SK-N-SH (cell line): ENCODE measurements around the gene CBFA2T3. TPM values are rescaled to one million over a fixed set of nuclear protein-coding genes. Genes with fewer than 3 reads are reported as not detected.

Experiments used
- CTCF ChIA-PET: fragments of 300-600, 350-600 bp; formaldehyde crosslinking; extraction: SDS; loops from one replicate; lab custom pipeline; 2021; lab: Yijun Ruan, JAX
- POLR2A ChIA-PET: fragments of 350-600 bp; sonication (Branson Sonifier 250); formaldehyde crosslinking; extraction: SDS; loops from one replicate; lab custom pipeline; 2020; ENCODE audit warnings: antibody characterized with exemption, inconsistent platforms; lab: Yijun Ruan, JAX
- DNase-seq: peaks from one replicate; pipeline ENCODE4 v3.0.0; 2012
- H2AFZ ChIP-seq: fragments of 200-600 bp; sonication (generic); 2 replicates; pipeline ENCODE4 v1.8.1; 2016; ENCODE audit warnings: antibody characterized with exemption, mild to moderate bottlenecking, low read depth
- H3F3A ChIP-seq: fragments of 200-600 bp; sonication (generic); replicated peaks from 2 replicates; pipeline ENCODE3; 2016; ENCODE audit warnings: antibody characterized with exemption, mild to moderate bottlenecking; ENCODE audit not compliant: insufficient read depth
- H3K27ac ChIP-seq, 2 experiments: fragments of 200-500 bp in 1 of 2; fragments of 200-600 bp in 1 of 2; sonication (Bioruptor generic) in 1 of 2; sonication (generic), shearing (Covaris generic) in 1 of 2; 2 replicates each; pipeline versions ENCODE4 v1.5.1 to v1.6.1; 2014 to 2016; ENCODE audit warnings: low read depth in 2 of 2, inconsistent platforms in 1 of 2, low read length in 1 of 2, mild to moderate bottlenecking in 1 of 2, mixed read lengths in 1 of 2
- H3K27me3 ChIP-seq: fragments of 200-600 bp; sonication (generic), shearing (Covaris generic); 2 replicates; pipeline ENCODE4 v1.6.1; 2016; ENCODE audit warnings: mixed run types; ENCODE audit not compliant: insufficient read depth
- H3K36me3 ChIP-seq, 2 experiments: fragments of 200-500 bp in 1 of 2; fragments of 200-600 bp in 1 of 2; sonication (Bioruptor generic) in 1 of 2; sonication (generic) in 1 of 2; replicated peaks in 1 of 2; 2 replicates each; pipeline versions ENCODE3 to v1.5.1; 2014 to 2016; ENCODE audit warnings: low read length in 1 of 2, mild to moderate bottlenecking in 1 of 2; ENCODE audit not compliant: insufficient read depth in 2 of 2, control insufficient read depth in 1 of 2
- H3K4me1 ChIP-seq, 2 experiments: fragments of 200-500 bp in 1 of 2; fragments of 200-600 bp in 1 of 2; sonication (Bioruptor generic) in 1 of 2; sonication (generic), shearing (Covaris generic) in 1 of 2; 2 replicates each; pipeline versions ENCODE4 v1.5.1 to v1.6.1; 2014 to 2016; ENCODE audit warnings: low read depth in 1 of 2, low read length in 1 of 2, mixed run types in 1 of 2; ENCODE audit not compliant: insufficient read depth in 2 of 2, control insufficient read depth in 1 of 2
- H3K4me2 ChIP-seq: fragments of 200-600 bp; sonication (generic), shearing (Covaris generic); 2 replicates; pipeline ENCODE4 v1.6.1; 2017; ENCODE audit warnings: mixed run types
- H3K4me3 ChIP-seq, 2 experiments: fragments of 200-500 bp in 1 of 2; fragments of 200-600 bp in 1 of 2; sonication (Bioruptor generic) in 1 of 2; sonication (generic), shearing (Covaris generic) in 1 of 2; 2 replicates each; pipeline versions ENCODE4 v1.5.1 to v1.8.1; 2014 to 2016; ENCODE audit warnings: low read depth in 2 of 2, inconsistent platforms in 1 of 2, low read length in 1 of 2, mild to moderate bottlenecking in 1 of 2, mixed read lengths in 1 of 2, moderate library complexity in 1 of 2
- H3K79me2 ChIP-seq: fragments of 200-600 bp; sonication (generic); 2 replicates; pipeline ENCODE4 v1.8.1; 2017; ENCODE audit warnings: mild to moderate bottlenecking; ENCODE audit not compliant: insufficient read depth
- H3K9ac ChIP-seq: fragments of 200-600 bp; sonication (generic); 2 replicates; pipeline ENCODE4 v1.6.1; 2017; ENCODE audit warnings: mixed run types
- H3K9me2 ChIP-seq: fragments of 200-600 bp; sonication (generic); 2 replicates; pipeline ENCODE4 v1.6.1; 2017; ENCODE audit warnings: mixed run types
- H3K9me3 ChIP-seq: fragments of 200-600 bp; sonication (generic); 2 replicates; pipeline ENCODE4 v1.6.1; 2017; ENCODE audit warnings: mixed run types, mild to moderate bottlenecking, moderate library complexity
- H4K20me1 ChIP-seq: fragments of 200-600 bp; sonication (generic); 2 replicates; pipeline ENCODE4 v1.6.1; 2017; ENCODE audit warnings: mild to moderate bottlenecking, mixed run types; ENCODE audit not compliant: insufficient read depth
- CHD2 ChIP-seq: fragments of 150-350 bp; IDR thresholded peaks from 2 replicates; pipeline ENCODE4 v1.6.1; 2018; ENCODE audit warnings: low read length; ENCODE audit not compliant: partially characterized antibody
- EZH2phosphoT487 ChIP-seq: fragments of 200-600 bp; sonication (generic); IDR thresholded peaks from 2 replicates; pipeline ENCODE4 v1.6.1; 2017; ENCODE audit warnings: low read depth, mixed run types, mild to moderate bottlenecking, antibody characterized with exemption, moderate library complexity, borderline replicate concordance
- FOSL2 ChIP-seq: IDR thresholded peaks from 2 replicates; pipeline ENCODE4 v1.4.0; 2012; ENCODE audit warnings: low read depth, mild to moderate bottlenecking, moderate library complexity, borderline replicate concordance
- FOXJ3 ChIP-seq: sonication (generic); formaldehyde crosslinking; IDR thresholded peaks from 2 replicates; pipeline ENCODE4 v1.5.1; 2020; ENCODE audit warnings: mild to moderate bottlenecking, missing genetic modification reagents
- FOXM1 ChIP-seq: IDR thresholded peaks from 2 replicates; pipeline ENCODE4 v1.4.0; 2012; ENCODE audit warnings: low read depth, mild to moderate bottlenecking
- GABPA ChIP-seq: IDR thresholded peaks from 2 replicates; pipeline ENCODE4 v1.4.0; 2012; ENCODE audit warnings: low read depth, mild to moderate bottlenecking
- JUND ChIP-seq: IDR thresholded peaks from 2 replicates; pipeline ENCODE4 v1.4.0; 2012
- MEF2A ChIP-seq: IDR thresholded peaks from 2 replicates; pipeline ENCODE4 v1.4.0; 2012; ENCODE audit warnings: low read depth, borderline replicate concordance
- MXI1 ChIP-seq: IDR thresholded peaks from 2 replicates; pipeline ENCODE4 v1.6.1; 2012; ENCODE audit warnings: mild to moderate bottlenecking, low read depth, low read length, improper control_type of control experiment
- NRF1 ChIP-seq: IDR thresholded peaks from 2 replicates; pipeline ENCODE4 v1.6.1; 2012; ENCODE audit warnings: low read depth, mild to moderate bottlenecking, low read length
- POLR2AphosphoS5 ChIP-seq: IDR thresholded peaks from 2 replicates; pipeline ENCODE4 v1.6.1; 2012; ENCODE audit warnings: low read depth, low read length
- RAD21 ChIP-seq: IDR thresholded peaks from 2 replicates; pipeline ENCODE4 v1.6.1; 2012; ENCODE audit warnings: mild to moderate bottlenecking, low read length
- RCOR1 ChIP-seq: fragments of 150-350 bp; IDR thresholded peaks from 2 replicates; pipeline ENCODE4 v1.6.1; 2017; ENCODE audit warnings: antibody characterized with exemption, low read length
- RFX5 ChIP-seq: IDR thresholded peaks from 2 replicates; pipeline ENCODE4 v1.6.1; 2012; ENCODE audit warnings: mild to moderate bottlenecking, improper control_type of control experiment, low read length
- RXRA ChIP-seq: IDR thresholded peaks from 2 replicates; pipeline ENCODE4 v1.4.0; 2012; ENCODE audit warnings: low read depth, mild to moderate bottlenecking, borderline replicate concordance
- SIN3A ChIP-seq: IDR thresholded peaks from 2 replicates; pipeline ENCODE4 v1.6.1; 2012; ENCODE audit warnings: low read depth, mild to moderate bottlenecking, low read length, moderate library complexity, borderline replicate concordance
- TAF1 ChIP-seq: IDR thresholded peaks from 2 replicates; pipeline ENCODE4 v1.6.1; 2012; ENCODE audit warnings: low read depth, mild to moderate bottlenecking, low read length, moderate library complexity, borderline replicate concordance
- TEAD4 ChIP-seq: IDR thresholded peaks from 2 replicates; pipeline ENCODE4 v1.4.0; 2012; ENCODE audit warnings: mild to moderate bottlenecking, borderline replicate concordance; ENCODE audit not compliant: insufficient read depth
- YY1 ChIP-seq: IDR thresholded peaks from 2 replicates; pipeline ENCODE4 v1.4.0; 2012; ENCODE audit warnings: low read depth, mild to moderate bottlenecking
- WGBS: methylation state at CpG from one replicate; pipeline ENCODE4 v1.1.6; 2017; ENCODE audit warnings: low lambda C conversion rate; 5-methylcytosine and 5-hydroxymethylcytosine counted together
- polyA plus RNA-seq, 3 experiments: library from polyadenylated mRNA; depleted of rRNA; stranded (reverse); fragments of >200 nt; gene quantifications; 2 replicates each; pipeline ENCODE4 v1.2.3, GENCODE V29; 2012
- TF ChIP-seq, protein P1 (sequence below): IDR thresholded peaks from 2 replicates; pipeline ENCODE4 v1.4.0; 2012; ENCODE audit warnings: low read depth
- TF ChIP-seq, protein P2 (sequence below): IDR thresholded peaks from 2 replicates; pipeline ENCODE4 v1.6.1; 2012; ENCODE audit warnings: mild to moderate bottlenecking, low read depth, low read length, moderate library complexity
- TF ChIP-seq, protein P3 (sequence below): fragments of 150-350 bp; IDR thresholded peaks from 2 replicates; pipeline ENCODE4 v1.6.1; 2017; ENCODE audit warnings: antibody characterized with exemption, low read length, low read depth, borderline replicate concordance
- TF ChIP-seq, protein P4 (sequence below): IDR thresholded peaks from 2 replicates; pipeline ENCODE4 v1.4.0; 2012; ENCODE audit warnings: low read depth, borderline replicate concordance

CBFA2T3 gene
- polyA plus RNA-seq, 1 of the 3 experiments (the other 2 are of a cell fraction) = not detected

DNA sequence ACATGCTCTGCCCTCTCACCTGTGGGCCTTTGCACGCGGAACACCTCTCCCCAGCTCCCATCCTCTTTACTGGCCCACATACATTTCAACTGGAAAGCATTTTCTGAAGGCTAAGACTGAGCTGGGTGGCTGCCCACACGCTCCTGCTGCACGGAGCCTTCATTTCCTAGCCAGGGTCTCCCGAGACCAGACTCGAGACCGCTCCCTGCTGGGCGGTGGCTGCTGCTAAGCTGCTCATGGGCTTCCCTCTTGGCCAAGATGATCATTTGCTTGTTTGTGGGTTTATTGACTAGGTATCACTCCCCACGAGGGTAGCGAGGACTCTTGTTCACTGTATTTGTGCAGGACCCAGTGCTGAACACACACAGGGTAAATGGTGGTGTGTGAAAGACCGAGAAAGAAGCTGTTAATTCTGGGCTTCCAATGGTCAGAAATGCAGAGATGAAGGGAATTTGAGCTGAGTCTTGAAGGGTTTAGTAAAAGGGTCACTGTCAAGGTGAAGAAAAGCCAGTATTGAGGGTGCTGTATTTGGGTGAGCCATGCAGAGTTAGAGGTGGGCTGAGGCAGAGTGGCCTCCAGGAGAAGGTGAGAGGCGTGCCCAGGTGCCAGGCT is 119.2 kb downstream of the CBFA2T3 start (continued):
- TF ChIP-seq MXI1 (peak; percentile 33; the same call in 1 of the 2 replicates), MEF2A (no peak), RXRA (no peak), POLR2AphosphoS5 (no peak), JUND (no peak), FOXM1 (no peak), TEAD4 (no peak), RFX5 (no peak), RAD21 (peak; percentile 59), GABPA (no peak), CHD2 (peak; percentile 21), TAF1 (no peak)
- TF ChIP-seq, protein P1, sequence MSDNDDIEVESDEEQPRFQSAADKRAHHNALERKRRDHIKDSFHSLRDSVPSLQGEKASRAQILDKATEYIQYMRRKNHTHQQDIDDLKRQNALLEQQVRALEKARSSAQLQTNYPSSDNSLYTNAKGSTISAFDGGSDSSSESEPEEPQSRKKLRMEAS = no peak

DNA sequence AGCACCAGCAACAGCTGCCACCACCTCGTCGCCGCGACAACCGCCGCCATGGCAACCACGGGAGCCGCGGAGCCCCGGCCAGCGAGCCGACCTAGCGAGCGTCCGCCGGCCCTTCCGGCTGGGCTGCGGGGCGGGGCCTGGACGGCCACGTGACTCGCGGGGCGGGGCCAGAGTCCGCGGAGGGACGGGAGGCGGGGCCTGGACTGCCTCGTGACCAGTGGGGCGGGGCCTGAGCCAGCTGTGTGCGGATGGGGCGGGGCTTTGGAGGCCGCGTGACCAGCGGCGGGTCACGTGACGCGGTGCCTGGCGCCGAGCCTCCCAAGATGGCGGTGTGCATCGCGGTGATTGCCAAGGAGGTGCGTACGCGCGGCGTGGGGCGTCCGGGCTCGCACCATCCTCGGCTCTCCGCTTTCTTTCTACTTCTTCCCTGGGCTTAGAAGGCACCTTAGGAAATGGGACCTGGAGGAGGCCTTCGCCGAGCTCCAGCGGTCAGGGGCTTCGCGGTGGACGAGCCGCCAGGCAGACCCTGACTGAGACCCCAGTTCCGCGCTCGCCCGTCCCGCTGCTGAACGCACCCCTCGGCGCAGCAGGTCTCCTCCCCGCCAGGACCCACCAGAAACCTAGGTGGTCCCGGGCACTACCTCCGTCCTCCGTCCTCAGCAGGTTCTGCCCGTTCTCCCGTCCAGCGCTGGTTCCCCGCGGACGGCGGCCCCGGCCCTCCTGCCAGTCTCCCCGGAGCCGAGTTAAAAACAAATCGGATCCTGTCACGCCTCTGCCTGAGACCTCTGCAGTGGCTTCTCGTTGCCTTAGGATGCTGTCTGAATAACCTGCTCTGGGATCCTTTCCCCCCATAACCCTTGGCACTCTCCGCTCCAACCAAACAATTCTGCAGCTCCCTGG is 119.9 kb downstream of the CBFA2T3 start, which contains the start of the genes GALNS and TRAPPC2L:
Gene GALNS (minus strand): TSS at position 120 of the 900 bp plus-strand sequence. CDS start 70 bp downstream, at position 50.
Gene TRAPPC2L (plus strand): TSS at position 300 of the 900 bp plus-strand sequence. CDS start 24 bp downstream, at position 324.
- Histone ChIP-seq H2AFZ (peak within 1 kb of the TSS; percentile 91), H3K27me3 (no peaks in the 10 kb centered on the region), H3K4me3 (peak within 1 kb of the TSS; percentile 90 to 98), H4K20me1 (0 out of 2 replicates have a peak, but pooled peaks cover 11% of the 10 kb centered on the region), H3K9ac (peak within 1 kb of the TSS; percentile 85), H3K27ac (peak within 1 kb of the TSS; percentile 39 to 75; a peak in 2 of 4 replicates), H3K4me2 (peak within 1 kb of the TSS; percentile 99), H3K79me2 (peaks cover 20% of the 10 kb centered on the region), H3F3A (peaks cover 12% of the 10 kb centered on the region), H3K36me3 (peaks cover 3 to 32% of the 10 kb centered on the region in 2 experiments), H3K9me2 (no peaks in the 10 kb centered on the region), H3K9me3 (no peaks in the 10 kb centered on the region), H3K4me1 (peaks cover 5 to 15% of the 10 kb centered on the region in 2 experiments; a peak in 1 of 4 replicates)
- under 1% methylated on average over 22 of the region's 87 CpGs for WGBS
- peak; percentile 100 for DNase-seq
- CTCF ChIA-PET = interaction anchor here (0.6 to 3.1 kb wide), 33 partner anchors 8 to 359 kb away, joined by 3 to 42 read pairs (median 4); partner anchors contain the start of genes APRT and PABPN1L
- POLR2A ChIA-PET = interaction anchor here (0.9 to 1.7 kb wide), 2 partner anchors 40 to 45 kb away, joined by 3 to 7 read pairs; partner anchors contain the start of gene APRT
- TF ChIP-seq POLR2AphosphoS5 (peak; percentile 90), TAF1 (peak; percentile 88), YY1 (peak; percentile 93), RCOR1 (no peak), MXI1 (peak; percentile 80), GABPA (0 out of 2 replicates have a peak, but pooled peaks have one; percentile 9), FOSL2 (no peak), RAD21 (no peak), SIN3A (peak; percentile 68; the same call in 1 of the 2 replicates), NRF1 (0 out of 2 replicates have a peak, but pooled peaks have one; percentile 2), EZH2phosphoT487 (no peak), FOXJ3 (CRISPR knock-in tag) (no peak)
- TF ChIP-seq, protein P2, sequence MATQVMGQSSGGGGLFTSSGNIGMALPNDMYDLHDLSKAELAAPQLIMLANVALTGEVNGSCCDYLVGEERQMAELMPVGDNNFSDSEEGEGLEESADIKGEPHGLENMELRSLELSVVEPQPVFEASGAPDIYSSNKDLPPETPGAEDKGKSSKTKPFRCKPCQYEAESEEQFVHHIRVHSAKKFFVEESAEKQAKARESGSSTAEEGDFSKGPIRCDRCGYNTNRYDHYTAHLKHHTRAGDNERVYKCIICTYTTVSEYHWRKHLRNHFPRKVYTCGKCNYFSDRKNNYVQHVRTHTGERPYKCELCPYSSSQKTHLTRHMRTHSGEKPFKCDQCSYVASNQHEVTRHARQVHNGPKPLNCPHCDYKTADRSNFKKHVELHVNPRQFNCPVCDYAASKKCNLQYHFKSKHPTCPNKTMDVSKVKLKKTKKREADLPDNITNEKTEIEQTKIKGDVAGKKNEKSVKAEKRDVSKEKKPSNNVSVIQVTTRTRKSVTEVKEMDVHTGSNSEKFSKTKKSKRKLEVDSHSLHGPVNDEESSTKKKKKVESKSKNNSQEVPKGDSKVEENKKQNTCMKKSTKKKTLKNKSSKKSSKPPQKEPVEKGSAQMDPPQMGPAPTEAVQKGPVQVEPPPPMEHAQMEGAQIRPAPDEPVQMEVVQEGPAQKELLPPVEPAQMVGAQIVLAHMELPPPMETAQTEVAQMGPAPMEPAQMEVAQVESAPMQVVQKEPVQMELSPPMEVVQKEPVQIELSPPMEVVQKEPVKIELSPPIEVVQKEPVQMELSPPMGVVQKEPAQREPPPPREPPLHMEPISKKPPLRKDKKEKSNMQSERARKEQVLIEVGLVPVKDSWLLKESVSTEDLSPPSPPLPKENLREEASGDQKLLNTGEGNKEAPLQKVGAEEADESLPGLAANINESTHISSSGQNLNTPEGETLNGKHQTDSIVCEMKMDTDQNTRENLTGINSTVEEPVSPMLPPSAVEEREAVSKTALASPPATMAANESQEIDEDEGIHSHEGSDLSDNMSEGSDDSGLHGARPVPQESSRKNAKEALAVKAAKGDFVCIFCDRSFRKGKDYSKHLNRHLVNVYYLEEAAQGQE = peak; percentile 56; the same call in 1 of the 2 replicates
- TF ChIP-seq, protein P1 = 0 out of 2 replicates have a peak, but pooled peaks have one; percentile 37
- TF ChIP-seq, protein P3, sequence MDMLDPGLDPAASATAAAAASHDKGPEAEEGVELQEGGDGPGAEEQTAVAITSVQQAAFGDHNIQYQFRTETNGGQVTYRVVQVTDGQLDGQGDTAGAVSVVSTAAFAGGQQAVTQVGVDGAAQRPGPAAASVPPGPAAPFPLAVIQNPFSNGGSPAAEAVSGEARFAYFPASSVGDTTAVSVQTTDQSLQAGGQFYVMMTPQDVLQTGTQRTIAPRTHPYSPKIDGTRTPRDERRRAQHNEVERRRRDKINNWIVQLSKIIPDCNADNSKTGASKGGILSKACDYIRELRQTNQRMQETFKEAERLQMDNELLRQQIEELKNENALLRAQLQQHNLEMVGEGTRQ = peak; percentile 98
- TF ChIP-seq, protein P4, sequence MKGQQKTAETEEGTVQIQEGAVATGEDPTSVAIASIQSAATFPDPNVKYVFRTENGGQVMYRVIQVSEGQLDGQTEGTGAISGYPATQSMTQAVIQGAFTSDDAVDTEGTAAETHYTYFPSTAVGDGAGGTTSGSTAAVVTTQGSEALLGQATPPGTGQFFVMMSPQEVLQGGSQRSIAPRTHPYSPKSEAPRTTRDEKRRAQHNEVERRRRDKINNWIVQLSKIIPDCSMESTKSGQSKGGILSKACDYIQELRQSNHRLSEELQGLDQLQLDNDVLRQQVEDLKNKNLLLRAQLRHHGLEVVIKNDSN = peak; percentile 99
